T-helper 2 cell treated with Interferon-gamma antibody and Interleukin-4, amounts not matched to agents 100 ng/mL and 5 ng/mL, for 36 hours (primary cell): ENCODE results near the gene FEZF1. TPM values are rescaled to one million over a fixed set of nuclear protein-coding genes. Genes with fewer than 3 reads are reported as not detected.

Experiments
- intact Hi-C: fragments of 100-400 bp; cut with micrococcal nuclease; formaldehyde crosslinking; loops from one replicate; pipeline ENCODE4 v1.15.1; 2023
- total RNA-seq: library from RNA; stranded (reverse); gene quantifications from 2 replicates; pipeline ENCODE4 v1.2.3, GENCODE V29; 2022

The FEZF1 gene
- not detected in 2 replicates for total RNA-seq

DNA sequence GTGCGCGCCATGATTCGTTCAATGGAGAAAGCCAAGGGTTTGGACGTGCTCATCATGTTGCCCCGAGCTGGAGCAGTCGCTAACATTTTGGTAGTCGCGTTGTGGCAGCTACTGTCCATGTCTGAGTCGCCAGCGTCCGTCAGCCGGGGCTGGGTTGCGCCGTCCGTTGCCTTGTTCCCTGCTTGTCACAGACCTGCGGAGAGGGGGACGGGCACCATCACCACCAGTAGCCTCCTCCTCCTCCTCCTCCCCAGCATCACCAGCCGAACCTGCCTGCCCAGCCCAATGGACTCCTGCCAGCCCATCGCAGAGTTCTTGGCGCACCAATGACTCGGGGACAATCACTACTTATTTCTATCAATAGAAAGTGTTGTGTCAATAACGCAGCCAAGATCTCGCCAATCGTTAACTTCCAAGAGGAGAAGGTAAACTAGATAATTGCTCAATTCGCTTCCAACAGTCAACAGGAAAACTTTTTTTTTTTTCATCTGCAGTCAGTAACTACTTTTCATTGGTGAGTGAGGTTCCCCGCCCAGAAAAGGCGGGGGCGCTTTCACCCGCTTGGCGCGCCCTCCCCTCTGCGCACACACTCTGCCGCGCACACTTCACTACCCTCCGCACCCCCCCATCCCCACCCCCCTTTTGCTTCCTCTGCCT lies at the start of gene FEZF1:
FEZF1 (minus strand) TSS at position 432 of the 657 bp plus-strand sequence; CDS start at position 119, 313 bp downstream.
- intact Hi-C loops: no loop called here

DNA sequence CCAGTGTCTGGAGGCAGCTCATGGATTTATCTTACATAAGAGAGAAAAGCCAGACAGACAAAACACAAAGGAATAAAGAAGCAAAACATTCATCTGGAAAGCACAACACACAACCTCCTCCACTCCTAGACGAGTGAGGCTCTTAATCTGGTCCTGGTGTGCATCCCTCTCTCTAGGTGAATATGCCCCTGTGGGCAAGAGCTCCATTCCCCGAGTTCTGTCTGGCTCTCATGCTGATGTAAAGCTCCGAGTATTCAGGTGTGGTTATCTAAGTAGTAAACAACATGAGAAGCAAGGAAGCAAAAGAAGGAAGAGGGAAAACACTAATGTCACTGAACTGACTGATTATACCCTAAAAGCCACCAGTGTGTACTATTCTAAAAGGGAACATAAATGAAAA lies 47.9 kb upstream of the FEZF1 start:
- intact Hi-C loops: no loop called here

DNA sequence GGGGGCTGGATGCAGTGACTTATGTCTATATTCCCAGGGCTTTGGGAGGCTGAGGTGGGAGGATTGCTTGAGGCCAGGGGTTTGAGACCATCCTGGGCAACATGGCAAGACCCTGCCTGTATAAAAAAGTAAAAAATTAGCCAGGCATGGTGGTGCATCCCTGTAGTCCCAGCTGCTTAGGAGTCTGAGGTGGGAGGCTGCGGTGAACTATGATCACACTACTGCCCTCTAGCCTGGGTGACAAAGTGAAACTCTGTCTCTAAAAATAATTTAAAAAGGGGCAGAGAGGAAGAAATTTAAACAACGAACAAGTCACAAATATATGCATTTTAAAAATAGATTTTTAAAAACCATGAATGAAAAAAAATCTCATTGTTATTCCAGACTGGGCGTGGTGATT lies 46.2 kb upstream of the FEZF1 start:
- intact Hi-C loops: no loop called here

DNA sequence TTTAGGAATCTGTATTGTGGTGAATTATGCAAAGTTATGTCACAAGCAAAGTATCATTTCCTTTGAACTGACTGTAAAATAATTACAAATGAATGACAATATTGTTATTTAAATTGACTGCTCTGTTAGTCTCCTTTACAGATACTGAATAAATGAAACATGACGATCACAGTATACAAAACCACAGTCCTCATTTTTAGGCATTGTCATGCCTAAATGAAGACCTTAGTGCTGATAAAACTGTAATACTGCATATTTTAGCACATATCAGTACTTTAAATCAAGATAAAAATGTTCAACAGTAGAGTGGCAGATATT lies 39.7 kb upstream of the FEZF1 start:
- intact Hi-C loops: no loop called here

DNA sequence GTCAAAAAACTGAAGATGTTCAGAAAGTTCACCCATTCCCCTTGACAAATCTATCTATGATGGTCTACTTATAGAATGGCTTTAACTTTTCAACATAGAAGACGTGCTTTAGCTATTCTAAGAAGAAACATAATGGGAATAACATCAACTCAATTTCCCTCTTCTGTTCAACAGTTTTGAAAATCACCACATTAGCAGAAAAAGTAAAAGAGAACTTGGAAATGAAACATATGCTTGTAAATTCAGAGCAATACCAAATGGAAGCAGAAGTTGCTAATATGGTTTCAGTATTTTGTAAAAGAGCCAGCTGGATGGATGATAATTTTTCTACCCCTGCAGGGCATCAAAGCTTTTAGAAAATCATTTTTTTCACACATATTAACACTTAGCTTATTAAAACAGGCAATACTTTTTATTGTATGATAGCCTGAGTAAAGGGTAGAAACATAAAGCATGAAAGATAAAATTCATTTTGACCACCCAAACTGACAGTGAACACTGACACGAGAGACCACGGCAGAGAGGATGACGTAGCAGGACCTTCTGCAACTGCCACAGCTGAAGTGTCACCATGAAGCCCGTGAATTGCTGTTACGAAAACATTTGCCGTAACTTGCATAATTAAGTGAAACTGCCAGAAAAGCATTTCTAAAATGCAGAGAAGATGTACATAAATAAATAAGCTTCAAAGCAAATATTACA lies 39.2 kb upstream of the FEZF1 start:
- intact Hi-C loops: no loop called here

DNA sequence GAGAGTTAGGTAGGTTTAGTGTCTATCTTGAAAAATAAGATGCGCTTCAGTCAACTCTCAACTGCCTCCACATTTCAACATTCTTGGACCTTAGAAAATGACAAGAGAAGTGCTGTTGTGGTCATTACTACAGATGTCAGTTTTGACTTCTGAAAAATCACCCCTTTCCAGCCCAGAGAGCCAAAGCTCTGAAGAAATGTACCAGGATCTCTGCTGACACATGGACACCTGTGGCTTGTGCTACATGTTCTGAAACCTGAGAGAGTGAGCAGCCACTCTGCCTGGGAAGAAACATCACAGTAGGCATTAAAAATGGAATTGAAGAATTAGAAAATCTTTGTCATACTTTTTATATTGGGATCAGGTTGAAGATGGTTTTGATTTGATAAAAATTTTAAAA lies 35.9 kb upstream of the FEZF1 start:
- intact Hi-C loops: no loop called here

DNA sequence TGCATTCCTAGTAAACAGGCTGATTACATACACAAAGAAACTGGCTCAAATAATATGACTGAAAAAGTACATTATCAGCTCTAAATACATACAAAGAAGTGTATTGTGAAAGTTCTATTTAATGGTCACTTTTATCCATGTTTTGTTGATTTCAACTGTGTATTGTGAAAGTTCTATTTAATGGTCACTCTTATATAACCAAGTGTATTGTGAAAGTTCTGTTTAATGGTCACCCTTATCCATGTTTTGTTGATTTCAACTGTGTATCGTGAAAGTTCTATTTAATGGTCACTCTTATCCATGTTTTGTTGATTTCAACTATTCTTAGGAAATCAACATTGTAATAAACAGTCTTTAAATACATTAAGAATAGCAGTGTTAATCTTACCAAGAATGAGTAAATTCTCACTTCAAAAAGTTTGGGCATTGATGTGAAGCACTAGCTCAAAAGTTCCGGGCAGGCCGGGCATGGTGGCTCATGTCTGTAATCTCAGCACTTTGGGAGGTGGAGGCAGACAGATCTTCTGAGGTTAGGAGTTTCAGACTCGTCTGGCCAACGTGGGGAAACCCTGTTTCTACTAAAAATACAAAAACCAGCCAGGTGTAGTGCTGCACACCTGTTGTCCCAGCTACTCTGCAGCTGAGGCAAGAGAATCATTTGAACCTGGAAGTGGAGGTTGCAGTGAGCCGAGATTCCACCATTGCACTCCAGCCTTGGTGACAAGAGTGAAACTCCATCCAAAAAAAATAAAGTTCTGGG lies 34.8 kb upstream of the FEZF1 start:
- intact Hi-C loops: no loop called here

DNA sequence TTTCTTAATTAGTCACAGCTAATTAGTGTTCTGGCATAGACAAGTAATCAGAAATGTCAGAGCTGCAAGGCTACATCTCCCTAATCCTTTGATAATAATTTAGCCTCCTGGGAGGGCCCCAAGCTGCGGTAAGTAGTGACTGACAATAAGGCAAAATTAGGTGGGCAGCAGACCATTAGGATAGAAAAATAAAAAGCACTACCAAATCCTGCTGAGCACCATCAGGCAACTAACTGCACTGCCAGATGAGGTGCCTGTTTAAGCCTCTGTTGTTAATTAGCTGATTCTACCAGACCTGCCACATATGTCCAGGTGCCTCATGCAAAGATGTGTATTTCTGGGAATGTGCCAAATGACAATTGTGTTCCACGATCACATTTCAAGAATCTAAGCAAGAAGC lies 32.5 kb upstream of the FEZF1 start:
- intact Hi-C loops: no loop called here

DNA sequence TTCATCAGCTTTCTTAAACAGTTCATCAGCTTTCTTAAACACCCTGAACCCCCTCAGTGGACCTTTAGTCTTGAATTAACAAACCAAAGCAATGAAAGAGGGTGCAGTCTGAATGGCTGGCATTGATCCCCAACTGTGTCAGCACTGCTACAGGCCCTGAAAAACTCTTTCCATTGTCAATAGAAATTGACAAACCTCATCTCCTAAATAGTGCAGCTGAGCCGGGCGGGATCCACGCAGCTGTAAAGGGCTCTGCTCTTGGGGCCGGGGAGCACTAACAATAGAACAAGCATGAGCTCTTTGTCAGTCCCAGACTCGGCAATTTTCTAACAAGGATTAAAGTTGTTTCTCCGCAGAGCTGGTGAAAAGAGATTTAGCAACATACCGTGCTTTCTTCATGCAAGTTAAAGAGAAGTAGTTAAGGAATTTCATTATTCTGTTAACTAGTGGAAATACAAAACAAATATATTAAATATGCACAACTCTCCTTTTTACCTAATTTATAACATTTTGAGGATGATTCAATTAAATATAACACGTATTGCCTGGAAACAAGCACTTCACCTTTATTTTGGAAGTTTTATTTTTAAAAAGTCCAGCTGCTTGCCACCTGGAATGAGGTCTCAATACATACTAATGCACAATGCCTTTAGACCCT lies 24.7 kb upstream of the FEZF1 start:
- intact Hi-C loops: no loop called here

DNA sequence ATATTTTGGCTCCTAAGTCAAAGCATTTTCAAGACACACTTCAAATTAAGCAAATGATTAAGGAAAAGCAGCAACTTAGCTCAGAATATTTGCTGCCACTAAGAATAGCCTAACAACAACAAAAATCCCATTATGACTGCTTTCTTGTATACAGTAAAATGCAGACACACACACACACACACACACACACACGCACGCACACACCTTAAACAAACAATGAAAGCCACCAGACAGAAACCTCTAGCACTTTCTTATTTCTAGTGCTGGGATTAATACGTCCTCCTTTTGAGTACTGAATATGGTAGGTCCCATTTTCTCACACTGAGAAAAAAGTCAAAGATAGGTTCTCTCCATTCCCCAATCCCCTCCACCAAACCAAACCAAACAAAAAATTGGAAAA lies 23.4 kb upstream of the FEZF1 start:
- intact Hi-C loops: no loop called here

DNA sequence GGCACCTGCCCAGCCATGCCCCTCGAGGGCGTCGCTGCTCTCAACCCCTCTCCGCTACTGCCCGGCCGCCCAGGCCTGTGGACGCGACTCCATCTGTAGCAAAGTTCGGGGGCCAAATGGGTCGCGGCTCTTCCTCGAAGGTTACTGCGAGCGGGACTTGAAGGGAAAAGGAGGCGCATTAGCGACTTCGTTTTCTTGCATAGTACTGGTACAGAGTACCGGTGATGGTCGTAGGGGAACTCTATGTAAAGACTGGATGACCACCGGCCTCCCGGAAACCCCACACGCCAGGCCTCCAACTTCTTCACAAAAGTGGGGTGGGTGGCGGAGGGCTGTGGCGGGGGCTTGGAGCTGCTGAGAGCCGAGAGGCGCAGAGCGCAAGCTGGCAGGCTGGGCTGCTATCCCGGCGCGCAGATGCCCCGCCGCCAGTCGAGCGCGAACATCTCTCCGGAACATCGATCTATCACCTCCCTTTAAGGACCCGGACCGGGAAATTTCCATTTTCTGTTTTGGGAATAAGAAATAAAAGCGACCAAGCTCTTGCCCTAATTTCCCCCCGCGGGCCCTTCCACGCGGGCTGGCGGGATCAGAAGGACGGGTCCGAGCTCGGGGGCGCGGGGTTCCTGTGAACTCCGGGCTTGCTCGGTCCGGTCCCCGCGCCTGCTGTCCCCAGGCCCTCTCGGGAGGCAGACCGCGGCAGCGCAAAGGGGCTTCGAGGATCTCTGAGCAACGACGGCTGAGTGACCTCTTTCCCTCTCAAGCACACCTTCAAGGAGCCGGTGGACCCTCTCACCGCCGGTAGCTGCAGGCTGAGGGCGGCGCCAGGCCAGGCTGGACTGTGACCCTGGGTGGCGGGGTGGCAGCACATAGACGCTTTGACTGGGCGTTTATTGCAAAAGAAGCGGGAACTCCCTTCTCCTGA lies 12.2 kb upstream of the FEZF1 start:
- intact Hi-C loops: loop anchor here (2.0 kb wide), 1 partner anchor 16 kb away; no protein-coding TSS in a partner anchor

DNA sequence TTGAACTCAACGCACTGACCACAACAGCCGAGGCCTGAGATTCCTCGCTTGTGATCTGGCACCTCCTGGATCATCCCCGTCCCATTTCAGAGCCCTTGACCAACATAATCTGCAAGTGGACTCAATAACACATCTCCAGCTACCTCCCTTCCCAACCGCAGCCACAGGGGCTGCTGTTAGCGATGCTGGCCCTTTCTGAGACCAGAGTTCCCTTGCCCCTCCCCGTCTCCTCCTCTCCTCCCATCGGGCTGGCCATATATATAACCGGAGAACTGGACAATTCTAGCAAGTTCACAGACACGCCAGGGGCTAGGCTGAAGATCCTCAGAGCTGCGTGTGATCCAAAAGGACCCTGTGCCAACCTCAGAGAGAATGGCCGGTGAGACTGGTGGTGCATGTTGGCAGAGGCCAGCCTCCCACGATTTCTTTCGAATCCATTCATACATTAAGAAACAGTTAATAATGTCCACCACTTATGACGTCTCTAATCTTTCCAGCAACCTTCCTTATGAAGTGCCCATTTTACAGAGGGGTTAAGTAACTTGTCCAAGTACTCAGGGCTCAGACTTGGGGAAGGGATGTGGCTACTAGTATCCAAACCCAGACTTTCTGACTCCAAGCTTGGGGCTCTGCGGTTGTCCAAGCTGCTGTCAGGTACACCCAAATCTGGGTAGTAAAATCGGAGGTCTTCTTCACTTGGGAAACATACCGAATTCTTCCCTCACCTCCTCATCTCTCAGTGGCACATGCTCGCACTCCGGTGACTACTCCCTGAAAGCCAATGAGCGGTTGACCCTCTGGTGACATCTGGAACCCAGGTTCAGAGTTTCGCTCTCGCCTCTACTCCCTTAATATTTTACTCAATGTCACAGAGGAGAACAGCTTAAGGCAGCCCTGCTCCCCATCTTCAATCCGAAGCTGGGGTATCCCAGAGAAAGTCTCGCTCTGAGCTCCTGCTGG lies 11.2 kb upstream of the FEZF1 start:
- intact Hi-C loops: loop anchor here (2.0 kb wide), 1 partner anchor 15 kb away; no protein-coding TSS in a partner anchor

DNA sequence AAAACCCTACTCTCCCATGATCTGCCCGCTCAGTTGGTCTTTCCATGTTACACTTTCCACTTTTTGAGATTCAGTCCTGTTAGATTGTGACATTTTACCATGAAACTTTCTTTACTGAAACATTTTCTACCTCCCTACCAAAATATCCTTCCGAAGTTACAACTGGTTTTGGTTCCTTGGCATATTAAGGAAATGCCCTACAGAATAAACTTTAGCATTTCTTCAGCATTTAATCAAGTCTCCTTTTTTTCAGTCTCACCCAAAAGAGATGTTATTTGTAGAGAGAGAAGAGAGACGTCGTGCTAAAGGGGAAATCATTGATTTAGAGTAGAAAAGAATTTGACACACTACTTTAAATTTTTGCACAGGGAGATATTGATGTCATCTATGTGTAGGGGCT lies 9.7 kb upstream of the FEZF1 start:
- intact Hi-C loops: no loop called here

DNA sequence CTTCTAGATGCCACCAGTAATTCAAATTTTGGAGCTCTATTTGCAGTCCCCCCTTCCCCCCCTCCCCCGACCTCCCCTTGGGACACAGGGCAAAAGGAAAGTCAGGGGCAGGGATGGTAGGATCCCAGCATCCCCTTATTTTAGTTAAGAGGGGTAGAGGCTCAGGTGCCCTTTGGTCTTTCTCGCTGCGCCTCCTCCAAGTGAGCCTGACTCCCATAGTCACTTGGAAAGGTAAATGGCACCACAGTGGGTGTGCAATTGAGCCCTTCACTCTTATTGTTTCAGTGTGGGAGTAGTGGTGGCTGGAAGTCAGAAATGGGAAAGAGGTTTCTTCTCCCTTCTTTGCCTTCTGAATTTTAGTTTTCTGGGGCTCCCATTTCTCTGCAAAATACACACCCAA lies 8.2 kb upstream of the FEZF1 start:
- intact Hi-C loops: no loop called here

DNA sequence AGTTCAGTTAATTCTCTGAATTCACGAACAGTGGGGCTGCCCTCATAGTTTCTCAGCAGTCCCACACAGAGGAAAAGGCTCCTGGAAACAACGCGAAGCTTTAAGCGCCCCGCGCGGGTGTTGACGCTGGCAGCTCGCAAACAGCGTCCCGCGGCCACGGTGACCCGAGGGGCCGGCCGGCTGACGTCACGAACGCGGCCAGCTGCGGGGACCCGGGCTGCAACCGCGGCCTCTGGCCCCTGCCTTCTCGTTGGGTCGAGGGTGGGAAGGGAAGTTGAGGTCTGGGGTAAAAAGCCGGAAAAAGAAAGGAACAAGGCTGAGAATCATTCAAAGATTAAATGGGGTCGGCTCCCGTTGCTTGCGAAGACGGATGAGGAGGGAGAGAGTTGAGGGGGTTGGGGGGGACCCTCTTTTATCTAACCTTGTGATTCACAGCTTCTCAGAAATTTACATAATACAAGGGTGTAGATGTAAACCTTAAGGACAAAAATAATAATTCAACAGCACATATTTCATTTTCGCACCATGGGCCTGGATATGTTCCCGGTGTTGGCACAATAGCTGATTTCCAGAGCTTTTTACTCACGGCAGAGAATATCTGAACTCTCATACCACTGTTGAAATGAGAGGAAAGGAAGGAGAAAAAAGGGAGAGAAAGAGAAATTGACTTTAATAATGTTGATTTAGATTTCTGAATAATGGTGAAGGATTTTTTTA lies 7.3 kb upstream of the FEZF1 start:
- intact Hi-C loops: no loop called here

DNA sequence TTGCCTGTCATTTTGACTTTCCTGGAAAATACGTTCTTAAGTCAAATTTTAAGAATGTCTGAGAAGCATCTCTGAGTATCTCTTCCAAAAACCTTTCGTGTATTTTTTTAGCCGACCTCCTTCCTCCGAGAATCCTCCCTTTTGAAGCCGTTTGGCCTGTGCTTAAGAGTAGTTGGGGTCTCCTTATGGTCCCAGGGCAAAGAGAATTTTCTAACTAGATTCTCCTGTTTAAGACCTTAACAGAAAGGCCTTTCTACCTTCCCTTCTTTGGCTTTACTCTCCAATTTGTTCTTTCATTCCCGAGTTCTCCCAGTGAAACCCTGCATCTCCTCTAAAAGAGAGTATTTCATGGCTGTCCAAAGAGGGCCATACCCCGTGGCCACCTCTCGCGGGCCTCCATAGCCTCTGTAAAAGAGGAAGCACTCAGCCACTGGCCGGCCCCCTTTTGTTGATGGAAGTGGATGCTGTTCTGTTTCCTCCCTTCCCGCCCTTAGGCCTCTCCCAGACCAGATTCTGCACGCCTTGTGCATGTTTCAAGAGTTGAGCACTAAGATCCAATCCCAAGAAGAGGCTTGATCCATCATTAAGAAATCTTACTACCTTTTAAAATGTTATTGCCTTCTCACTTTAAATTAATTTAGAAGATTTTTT lies 6.6 kb upstream of the FEZF1 start:
- intact Hi-C loops: no loop called here

DNA sequence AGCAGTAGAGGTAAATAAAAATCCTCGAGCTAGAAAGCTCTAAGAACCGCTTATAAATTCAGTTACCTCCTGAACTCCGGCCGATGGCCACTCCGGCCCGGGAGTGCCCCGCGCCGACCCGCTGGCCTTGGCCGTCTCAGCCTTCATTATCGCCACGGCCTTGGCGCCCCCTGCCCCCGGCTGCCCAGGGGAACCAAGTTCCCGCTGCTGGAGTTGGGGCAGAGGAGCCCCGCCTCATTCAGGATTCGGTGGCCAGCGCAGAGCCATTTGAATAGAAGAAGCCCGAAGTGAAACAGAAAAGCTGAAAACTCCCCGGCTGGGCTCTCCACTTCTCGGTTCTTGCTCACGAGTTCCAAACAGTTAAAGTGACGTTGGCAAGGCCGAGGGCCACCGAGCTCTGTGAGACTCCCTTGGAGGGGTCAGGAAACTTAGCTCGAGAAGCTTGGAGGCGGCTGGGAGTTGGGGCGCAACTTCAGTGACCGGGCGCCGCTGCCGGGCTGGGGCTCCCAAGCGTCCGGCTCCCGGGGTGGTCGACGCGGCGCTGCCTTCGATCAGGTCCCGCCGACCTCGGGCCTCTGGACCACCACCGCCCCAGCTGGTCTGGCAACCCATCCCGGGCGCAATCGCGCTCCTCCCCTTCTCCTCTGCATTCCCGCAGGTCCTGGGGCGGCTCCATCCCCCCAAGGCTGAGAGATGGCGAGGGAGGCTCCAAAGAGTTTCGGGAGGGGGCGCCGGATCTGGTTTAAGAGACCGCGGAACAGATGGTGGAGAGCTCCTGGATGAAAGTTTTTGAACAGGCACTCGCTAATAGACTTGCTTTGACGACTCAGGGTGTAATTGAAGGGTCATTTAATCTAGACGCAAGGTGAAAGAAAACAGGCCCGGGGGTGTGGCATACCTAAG lies 5.8 kb upstream of the FEZF1 start:
- intact Hi-C loops: no loop called here

DNA sequence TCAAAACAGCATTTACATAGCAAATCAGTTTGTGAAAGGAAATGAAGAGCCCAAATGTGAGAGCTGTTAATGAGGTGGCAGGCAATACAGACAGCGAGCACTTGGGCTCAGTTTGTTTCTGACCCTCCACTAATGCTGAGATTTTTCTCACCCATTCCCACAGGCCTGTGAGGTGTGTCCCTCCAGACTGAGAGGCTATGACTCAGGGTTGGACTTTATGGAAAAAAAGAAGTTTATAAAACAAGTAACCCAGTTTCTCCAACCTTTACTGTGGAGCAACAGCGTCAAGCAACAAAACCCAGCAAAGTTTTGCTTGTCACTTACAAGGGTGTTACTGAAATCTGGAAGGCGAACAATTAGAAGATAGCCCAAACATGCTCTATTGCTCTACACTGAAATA lies 4.9 kb upstream of the FEZF1 start:
- intact Hi-C loops: no loop called here
